Hippocampal formation (tissue), 2 donors: ENCODE data around the gene PTPRG.
"Not testable (repeated sequence)": the region's sequence is repeated elsewhere in the genome, so short reads cannot be mapped to it uniquely, and the experiment has no call there.

Experiments
- DNase-seq, 2 donors: peaks; one replicate each; lab custom pipeline; 2025; lab: John Stamatoyannopoulos, UW

The PTPRG gene

DNA sequence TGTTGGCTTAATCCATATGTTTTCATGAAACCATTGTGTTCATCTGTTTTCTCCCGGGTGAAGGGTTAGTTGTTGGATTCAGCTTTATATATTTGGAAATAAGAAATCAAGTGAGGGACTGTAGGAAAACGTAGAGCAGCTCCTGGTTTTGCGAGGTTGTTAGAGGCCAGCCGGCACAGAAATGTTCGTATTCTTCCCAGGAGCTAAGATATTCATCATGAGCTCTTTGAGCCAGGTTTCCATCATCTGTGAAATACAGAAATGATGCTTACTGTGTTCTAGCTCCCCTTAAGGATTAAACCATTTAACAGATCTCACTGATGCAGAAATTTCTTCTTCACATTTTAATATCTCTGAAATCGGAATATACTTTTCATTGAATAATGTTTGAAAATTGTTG, 235.5 kb downstream of the PTPRG start:
- no peak for DNase-seq

DNA sequence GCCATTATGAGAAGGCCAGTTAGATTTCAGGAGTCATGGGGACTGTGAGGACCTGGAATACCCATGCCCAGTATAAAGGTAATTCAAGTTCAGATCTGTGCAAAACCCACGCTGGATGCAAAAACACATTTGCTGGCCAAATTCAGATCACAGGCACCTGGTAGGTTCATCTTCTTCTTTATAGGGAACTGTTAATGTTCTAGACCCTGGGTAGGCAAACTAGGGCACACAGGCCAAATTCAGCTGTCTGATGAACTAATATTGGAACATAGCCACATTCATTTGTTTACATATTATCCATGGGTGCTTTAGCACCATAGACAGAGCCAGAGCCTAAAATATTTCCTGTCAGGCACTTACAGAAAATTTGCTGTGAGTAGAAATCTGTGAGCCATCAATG, 241.4 kb downstream of the PTPRG start:
- no peak for DNase-seq

DNA sequence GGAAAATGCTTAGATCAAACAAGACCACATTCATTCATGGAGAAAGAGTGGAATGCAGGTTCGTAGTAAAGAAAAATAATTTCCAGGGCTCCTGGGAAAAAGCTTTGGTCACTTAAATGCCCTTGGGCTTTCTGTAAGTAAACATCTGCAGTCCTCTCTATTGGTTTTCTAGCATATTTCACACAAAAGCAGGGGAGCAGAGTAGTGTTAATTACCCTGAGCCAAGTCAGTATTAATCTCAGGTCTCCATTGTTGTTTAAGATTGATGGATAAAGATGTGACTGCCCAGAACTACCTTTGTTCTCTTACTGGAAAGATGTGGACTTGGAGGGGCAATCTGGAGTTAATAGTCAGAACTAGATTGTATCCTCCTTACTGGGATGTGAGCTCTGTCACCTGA, 242.6 kb downstream of the PTPRG start:
- DNase-seq = no peak

DNA sequence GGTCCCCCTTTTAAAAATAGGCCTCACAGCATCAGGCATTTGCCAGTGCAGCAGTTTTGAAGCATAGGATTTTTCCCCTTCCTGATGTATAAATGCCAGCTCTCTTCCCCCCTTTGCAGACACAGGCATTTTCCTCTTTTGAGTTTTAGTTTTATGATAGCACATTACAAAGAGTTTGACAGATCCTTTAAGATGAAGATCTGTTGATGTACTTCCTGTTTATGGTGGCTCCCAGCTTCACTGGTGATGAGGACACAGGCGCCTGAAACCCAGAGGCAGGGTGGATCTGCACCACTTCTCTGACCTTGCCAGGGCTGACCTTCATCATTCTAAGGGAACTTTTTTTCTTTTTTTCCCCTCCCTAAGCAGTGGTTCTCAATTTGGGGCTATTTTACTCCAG, 243.4 kb downstream of the PTPRG start:
- no peak for DNase-seq

DNA sequence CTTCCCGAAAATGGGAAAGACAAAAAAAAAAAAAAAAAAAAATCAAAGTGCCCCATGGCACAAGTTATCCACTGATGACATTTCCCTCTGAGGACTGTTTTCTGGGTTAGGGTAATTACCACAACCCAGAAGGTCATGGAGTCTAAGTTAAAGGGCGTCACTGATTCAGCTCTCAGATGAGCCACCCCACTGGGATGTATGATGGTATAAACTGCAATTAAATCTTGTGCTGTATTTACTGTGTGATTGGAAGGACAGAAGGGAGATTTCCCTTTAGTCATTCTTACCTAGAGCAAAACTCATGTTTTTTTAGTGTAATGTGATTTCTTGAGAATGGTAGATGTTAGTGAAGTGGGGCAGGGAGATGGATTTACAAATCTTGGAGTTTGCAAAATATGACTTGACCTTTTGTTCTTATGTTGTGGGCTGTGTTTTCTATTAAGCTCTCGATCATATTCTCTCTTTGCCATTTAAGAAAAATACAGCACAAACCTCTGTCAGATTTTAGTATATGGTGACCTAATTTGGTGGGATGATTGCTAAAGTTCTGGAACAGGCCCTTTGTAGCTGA, 244.2 kb downstream of the PTPRG start:
- no peak for DNase-seq

DNA sequence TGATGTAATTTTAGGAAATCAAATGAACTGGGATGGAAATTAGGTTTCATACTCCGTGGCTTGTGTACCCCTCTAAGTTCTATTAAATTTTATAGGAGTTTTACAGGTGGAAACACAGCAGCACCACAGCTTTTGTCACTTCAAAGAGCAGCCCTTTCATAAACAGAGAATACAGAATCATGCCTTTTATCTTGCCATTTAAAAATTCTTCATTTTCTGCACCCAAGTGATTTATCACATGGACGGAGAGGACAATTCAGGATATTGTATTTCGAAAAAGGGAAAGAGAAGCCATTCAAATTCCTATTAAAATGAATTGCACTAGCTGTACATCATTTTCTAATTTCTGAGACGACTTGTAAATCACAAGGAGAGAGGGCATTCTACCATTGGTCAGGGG, 245.4 kb downstream of the PTPRG start:
- DNase-seq = no peak

DNA sequence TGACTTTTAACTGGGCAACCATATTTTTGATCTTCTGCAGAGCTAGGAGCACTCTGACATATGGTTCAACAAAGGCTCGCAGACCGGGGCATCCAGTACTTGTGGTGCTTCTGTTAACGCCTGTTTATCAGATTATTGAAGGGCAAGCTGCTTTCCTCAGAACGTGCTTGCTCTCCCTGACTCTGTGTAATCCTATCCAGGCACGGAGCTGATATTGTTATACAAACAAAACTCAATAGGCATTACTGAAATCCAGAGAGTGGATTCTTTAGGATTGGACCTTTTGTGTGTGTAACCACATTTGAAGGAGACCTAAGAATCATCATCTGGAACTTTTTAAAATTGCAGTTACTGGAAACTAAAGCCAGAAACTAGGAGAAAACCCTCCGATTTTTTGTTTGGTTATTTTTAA, 246.5 kb downstream of the PTPRG start:
- no peak for DNase-seq

DNA sequence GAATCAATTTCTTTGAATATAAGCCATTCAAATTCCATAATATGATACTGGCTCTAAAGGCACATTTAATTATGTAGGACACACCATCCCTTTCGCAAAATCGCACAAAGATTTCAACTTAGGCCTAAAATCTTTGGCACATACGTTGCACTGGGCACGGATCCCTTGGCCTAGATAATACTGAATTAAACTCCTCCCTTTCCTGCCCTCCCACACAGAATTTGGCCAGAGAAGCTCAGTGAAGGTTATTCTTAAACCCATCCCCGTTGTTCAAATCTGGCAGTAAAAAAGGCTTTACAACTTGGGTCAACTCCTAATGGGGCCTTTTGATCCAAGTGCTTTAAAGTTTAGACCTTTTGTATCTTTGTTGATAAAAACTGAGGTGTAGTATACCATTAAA, 247.2 kb downstream of the PTPRG start:
- no peak for DNase-seq

DNA sequence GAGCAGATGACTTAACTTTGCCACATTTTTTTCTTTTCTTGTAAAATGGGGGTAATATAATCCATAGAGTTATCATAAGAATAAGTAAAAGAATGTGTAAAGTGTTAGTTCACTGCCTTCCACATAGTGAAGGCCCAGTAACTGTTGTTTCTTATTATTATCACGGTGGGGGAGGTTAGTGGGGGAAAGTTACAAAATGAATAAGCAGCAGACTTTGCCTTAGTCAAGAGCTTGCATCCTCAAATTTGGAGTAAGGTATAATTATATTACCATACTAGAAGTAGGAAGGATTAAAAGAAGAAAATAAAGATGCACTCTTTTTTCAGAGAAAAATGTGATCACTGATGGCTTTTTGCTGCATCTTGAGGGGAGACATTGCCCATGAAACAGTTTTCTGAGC, 247.6 kb downstream of the PTPRG start:
- DNase-seq = no peak

DNA sequence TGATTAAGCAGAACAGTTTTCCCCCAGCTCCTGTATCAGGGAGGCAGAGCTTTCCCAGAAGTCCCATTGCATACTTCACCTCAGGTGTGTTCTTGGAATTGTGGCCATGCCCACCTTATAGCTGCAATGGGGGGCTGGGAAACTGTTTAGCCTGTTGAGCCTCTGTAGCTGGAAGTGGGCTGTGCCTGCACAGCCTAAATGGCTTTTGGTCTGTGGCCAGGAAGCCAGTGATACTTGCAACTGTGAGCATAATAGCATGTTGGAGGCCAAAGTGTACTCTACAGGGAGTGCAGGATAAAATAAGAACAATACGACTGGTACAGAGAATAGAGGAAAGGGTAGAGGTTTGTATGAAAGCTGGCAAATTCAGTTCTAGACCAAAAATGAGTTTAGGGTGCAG, 248.5 kb downstream of the PTPRG start:
- no peak for DNase-seq

DNA sequence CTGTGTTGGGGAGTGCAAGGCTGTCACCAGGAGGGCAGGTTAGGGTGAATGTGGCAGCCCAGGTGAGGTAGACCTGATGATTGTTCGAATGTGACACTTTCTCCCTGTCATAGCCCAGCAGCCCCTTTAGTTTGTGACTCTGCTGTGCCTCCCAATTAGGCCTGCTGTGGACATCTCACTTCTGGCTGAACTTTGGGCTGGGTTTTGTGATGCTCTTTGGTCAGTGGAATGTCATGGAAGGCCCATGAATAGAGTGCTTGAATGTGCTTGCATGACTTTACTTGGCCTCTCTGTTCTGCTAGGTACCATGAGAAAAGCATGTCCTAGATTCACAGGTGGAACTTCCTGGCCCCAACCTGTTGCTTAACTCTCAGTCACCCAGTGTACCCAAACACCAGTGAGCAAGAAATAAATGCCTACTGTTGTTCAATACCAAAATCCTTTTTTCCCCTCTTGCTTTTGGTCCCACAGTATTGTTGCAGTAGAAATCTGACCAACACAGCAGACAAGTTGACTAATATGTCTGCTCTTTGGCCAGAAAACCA, 249.7 kb downstream of the PTPRG start:
- no peak for DNase-seq

DNA sequence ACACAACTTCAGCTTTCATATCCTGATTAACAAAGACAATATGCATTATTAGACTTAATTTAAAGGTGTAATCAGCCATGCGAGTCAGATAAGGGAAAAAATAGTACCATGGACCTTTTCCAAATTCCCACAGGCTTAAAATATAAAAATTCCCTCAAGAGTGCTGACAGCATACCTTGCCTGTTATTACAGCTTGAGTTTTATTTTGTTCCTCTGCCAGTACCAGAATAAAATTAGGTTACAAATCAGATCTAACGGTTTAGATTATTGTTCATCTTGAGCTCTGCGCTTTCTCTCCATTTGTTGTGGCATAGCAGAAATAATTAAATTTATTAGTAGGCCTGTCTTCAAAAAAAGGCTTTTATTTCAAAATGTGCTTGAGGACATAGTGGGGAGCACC, 250.3 kb downstream of the PTPRG start:
- DNase-seq = no peak

DNA sequence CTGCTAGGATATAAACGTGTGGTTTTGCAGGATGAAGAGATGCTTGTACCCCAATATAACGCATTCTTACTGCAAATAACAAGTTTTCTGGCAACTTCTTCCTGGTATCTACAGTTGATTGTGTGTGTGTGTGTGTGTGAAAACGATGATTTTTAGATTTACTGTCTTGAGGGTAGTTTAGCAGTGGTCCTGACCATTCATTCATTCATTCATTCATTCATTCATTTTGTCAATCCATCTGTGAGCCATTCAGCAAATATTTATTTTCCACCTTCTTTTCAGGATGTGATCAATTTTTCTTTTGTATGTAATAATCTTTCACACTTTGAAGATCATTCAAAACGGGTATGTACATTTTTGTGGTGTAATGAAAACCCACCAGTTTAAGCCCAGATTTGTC, 250.7 kb downstream of the PTPRG start:
- no peak for DNase-seq

DNA sequence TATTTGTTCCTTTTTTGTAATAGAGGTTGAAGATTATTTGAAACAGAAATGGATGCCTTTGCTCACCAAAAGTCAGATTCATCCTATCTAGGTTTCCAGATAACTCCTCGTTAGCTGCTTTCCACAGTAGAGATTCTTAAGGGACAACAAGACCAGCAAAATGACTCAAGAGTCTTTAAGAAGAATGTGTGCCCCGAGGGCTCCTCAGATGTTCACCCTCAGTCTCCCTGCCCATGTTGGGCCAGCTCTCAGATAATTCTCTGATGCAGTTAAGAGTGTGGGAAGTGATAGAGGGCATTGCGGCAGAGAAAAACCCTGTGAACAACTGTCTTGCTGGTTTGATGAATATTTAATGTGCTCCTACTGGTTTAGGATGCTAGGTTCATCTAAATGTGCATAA, 251.1 kb downstream of the PTPRG start:
- DNase-seq = no peak

DNA sequence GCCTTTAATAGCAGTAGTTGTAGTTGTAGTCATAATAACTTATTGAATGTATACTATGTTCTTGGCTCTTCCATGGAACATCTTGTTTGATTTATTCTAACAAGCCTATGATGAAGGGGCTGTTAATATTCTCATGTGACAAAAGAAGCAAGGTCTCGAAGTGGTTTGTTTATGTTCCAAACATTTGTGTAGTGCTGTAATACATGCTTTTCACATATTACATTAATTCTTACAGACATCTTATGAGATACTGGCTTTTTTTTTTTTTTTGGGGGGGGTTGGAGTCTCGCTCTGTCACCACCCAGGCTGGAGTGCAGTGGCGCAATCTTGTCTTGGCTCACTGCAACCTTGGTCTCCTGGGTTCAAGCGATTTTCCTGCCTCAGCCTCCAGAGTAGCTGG, 252.3 kb downstream of the PTPRG start:
- no peak for DNase-seq

DNA sequence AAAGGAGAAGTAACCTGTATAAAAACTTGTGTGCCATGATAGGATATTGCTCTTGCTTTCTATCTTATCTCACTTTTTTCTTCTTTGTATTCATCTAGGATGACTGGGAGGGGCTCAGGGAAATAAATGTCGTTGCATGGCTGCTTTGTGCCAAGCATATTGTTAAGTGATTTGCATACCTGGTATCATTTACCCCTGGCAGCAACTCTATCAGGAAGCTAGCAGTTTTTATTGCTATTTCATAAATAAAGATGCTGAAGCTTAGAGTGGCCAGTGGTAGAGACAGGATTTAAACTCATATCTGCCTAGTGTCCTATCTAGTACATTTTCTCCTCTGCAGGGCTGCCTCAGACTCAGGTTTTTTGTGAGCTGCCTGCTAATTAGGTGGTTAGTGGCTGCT, 253.3 kb downstream of the PTPRG start:
- no peak for DNase-seq

DNA sequence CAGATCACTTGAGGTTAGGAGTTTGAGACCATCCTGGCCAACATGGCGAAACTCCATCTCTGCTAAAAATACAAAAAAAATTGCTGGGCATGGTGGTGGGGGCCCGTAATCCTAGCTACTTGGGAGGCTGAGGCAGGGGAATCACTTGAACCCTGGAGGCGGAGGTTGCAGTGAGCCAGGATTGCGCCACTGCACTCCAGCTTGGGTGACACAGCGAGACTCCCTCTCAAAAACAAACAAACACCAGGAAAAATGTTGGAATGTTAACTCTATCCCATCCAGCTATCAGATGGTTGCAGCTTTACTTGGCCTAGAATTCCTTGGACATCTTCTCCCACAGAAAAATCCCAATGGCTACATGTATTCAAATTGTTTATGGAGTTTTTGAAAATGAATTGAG, 254.9 kb downstream of the PTPRG start:
- not testable (repeated sequence) for DNase-seq

DNA sequence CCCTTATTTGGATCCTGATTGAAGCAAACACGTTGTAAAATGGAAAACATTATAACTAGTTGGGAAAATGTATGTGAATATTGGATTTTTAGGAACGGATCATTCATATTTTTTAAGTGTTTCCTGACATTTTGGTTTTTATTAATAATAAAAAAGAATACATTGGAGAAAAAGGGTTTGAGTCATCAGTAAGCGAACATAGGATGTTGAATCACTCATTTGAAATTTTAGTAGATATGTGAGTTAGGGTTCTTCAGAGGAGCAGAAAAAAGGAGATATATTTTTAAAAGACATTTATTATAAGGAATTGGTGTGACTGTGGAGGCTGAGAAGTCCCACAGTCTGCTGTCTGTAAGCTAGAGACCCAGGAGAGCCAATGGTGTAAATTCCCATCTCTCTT, 258.5 kb downstream of the PTPRG start:
- DNase-seq = no peak

DNA sequence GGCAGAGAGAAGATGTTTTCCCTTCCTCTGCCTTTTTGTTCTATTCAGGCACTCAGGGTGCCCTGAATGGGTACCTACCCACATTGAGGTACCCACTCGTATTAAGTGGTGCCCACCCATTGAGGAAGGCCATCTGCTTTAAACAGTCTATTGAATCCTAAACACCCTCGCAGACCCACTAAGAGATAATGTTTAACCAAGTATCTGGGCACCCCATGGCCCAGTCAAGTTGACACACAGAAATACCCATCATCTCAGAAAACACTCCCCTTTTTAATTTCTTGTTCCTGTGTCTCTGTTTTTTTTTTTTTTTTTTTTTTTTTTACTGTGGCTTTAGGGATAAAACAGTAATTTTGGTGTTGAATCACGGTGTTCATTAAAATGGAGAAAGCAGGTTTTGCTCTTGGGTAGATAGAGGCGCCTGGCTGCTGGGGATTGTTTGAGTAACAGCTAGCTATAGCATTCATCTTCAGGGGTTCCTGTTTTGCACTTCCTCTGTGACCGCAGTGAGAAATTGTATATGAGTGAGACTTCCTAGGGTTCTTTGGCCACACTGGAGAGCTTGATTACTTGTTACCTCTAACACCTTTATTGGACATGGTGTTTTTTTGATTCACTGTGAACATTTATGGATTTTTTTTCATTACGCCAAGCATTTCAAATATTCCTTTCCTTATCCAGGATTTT, 259.1 kb downstream of the PTPRG start:
- DNase-seq = no peak

DNA sequence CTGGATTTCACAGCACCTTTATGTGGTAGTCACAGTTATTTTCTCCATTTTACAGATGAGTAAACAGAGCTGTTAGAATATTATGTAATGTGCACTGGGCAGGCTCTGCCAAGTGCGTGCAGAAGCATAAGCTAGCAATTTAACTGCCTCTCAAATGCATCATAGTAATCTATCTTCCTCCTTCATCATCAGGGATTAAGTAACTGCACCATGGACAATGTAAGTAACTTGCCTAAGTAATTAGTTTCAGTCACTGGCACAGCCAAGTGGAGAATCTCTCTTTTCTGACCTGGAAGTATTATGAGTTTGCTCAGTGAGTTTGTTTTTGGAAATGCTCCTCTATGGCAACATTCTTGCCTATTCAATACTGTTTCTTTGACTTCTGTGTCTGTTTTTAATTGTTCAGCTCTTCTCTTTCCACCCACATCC, 260.5 kb downstream of the PTPRG start:
- no peak for DNase-seq

DNA sequence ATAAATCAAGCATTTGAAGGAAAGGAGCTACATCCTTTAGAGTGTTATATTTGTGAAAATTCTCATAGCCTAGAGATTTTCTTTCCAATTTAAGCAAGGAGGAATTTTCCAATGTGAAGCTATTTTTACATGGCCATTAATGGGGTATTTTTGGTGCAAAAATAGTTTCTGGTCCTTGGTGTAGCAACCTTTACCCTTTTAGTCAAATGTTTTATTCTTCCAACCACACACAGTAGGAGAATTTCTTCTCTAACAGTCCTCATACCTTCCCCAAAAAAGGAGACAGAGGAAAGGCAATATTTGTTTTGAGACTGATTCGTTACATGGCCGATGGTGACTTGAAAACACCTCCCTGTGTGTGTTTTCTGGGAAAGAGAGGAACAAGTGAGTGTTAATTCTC, 261.2 kb downstream of the PTPRG start:
- no peak for DNase-seq

DNA sequence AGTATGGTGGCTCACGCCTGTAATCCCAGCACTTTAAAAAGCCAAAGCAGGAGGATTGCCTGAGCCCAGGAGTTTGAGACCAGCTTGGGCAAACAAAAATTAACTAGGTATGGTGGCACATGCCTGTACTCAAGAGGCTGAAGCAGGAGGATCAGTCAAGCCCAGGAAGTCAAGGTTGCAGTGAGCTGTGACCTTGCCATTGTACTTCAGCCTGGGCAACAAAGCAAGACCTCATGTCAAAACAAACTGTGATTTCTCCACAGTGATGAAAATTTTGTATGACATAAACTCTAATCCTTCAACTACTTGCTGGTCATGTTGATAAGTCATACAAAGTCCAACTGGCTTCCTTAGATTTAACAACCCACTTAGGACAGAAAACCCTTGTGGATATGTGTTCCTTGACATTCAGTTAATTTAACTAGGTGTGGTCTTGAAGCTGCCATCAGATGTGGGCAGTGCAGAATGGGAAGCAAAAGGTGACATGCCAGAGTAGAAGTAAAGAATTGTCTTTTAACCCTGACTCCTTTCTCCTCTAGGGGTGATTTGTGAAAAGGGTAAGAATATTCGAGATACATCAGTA, 263.3 kb downstream of the PTPRG start:
- no peak for DNase-seq

DNA sequence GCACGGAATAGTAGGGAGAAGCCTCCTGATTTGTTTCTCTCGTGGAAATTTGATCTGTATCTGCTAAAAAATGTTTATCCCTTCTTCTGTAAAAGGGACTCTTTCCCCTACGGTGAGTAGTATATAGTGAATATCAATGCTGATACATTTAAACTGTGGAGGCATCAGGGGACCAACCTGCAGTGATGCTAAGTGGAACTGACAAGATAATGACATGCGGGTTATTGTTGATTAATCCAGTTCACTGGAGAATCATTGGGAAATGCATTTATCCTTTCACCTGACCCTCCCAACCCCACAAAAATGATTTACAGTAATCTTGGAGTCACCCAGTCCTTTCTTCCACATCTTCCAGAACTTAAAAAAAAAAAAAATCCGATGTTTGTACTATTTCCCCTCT, 264.8 kb downstream of the PTPRG start:
- no peak for DNase-seq
